ENCODE results near the gene KCNJ12. TPM values are rescaled to one million over a fixed set of nuclear protein-coding genes. Genes with fewer than 3 reads are reported as not detected.
"Not testable (repeated sequence)": the region's sequence is repeated elsewhere in the genome, so short reads cannot be mapped to it uniquely, and the experiment has no call there.

The KCNJ12 gene
- total RNA-seq, 1 donor from 2014 or later = 0.10 TPM

GRCh38 chr17:21423190-21423493 is 47.0 kb downstream of the KCNJ12 start:
- not testable (repeated sequence) for H3K9me3 Mint-ChIP-seq (ENCODE audit: low read depth); H3K4me1 Mint-ChIP-seq (ENCODE audit: low read depth); DNase-seq (ENCODE audit: low spot score, unreplicated experiment); H3K27ac Mint-ChIP-seq; H3K36me3 Mint-ChIP-seq (ENCODE audit: insufficient read depth); H3K4me3 Mint-ChIP-seq (ENCODE audit: low read depth)
- H3K27me3 Mint-ChIP-seq = peaks cover 13% of the 10 kb centered on the region

DNA sequence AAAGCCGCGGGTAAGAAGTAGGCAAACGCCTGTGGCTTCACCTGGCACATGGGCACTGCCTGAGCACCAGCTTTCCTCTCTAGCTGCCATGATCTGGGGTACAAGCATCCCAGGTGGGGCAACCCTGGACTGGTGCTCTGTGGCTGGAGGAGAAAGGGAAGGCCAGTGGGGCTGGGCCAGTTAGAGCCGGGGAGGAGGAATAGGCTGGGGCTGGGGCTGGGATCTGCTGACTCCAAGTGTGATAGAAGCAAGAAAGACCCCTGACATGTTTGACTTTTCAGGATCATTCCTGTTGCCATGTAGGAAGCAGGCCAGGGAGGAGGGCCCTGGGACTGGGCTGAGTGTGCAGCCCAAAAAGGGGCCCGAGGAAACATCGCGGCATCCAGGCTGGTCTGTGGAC is 48.5 kb downstream of the KCNJ12 start:
- Mint-ChIP-seq H3K27me3 (peaks cover 22% of the 10 kb centered on the region), H3K27ac (peak overlapping the region; percentile 24)
- not testable (repeated sequence) for H3K4me3 Mint-ChIP-seq (ENCODE audit: low read depth); H3K36me3 Mint-ChIP-seq (ENCODE audit: insufficient read depth); H3K4me1 Mint-ChIP-seq (ENCODE audit: low read depth); H3K9me3 Mint-ChIP-seq (ENCODE audit: low read depth); DNase-seq (ENCODE audit: low spot score, unreplicated experiment)

DNA sequence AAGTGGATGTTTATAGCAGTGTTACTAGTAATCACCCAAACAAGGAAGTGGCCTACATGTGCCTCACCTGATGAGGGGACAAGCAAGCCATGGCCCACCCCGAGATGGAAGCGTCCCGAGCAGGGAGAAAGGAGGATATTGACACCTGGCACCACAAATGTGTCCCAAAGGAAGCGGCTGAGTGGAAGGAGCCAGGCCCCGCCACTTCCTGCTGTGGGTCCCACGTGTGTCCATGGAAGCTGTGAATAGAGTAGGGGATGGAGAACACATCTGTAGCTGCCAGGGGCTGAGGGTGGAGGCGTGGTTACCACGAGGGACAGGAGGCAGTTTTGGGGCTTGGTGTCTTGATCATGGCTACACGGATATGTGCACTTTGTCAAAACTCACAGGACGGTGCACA is 49.2 kb downstream of the KCNJ12 start:
- no peaks in the 10 kb centered on the region for H3K4me1 Mint-ChIP-seq (ENCODE audit: low read depth)
- H3K9me3 Mint-ChIP-seq (ENCODE audit: low read depth) = no peaks in the 10 kb centered on the region
- no peak for DNase-seq (ENCODE audit: low spot score, unreplicated experiment)
- no peak overlapping the region for H3K4me3 Mint-ChIP-seq (ENCODE audit: low read depth)
- no peak overlapping the region for H3K27ac Mint-ChIP-seq
- TF ChIP-seq, protein P1, sequence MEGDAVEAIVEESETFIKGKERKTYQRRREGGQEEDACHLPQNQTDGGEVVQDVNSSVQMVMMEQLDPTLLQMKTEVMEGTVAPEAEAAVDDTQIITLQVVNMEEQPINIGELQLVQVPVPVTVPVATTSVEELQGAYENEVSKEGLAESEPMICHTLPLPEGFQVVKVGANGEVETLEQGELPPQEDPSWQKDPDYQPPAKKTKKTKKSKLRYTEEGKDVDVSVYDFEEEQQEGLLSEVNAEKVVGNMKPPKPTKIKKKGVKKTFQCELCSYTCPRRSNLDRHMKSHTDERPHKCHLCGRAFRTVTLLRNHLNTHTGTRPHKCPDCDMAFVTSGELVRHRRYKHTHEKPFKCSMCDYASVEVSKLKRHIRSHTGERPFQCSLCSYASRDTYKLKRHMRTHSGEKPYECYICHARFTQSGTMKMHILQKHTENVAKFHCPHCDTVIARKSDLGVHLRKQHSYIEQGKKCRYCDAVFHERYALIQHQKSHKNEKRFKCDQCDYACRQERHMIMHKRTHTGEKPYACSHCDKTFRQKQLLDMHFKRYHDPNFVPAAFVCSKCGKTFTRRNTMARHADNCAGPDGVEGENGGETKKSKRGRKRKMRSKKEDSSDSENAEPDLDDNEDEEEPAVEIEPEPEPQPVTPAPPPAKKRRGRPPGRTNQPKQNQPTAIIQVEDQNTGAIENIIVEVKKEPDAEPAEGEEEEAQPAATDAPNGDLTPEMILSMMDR (IDR thresholded peaks at IDR 0.05; ENCODE audit: unreplicated experiment) = no peak
- H3K27me3 Mint-ChIP-seq = peaks cover 22% of the 10 kb centered on the region
- H3K36me3 Mint-ChIP-seq (ENCODE audit: insufficient read depth) = no peaks in the 10 kb centered on the region

DNA sequence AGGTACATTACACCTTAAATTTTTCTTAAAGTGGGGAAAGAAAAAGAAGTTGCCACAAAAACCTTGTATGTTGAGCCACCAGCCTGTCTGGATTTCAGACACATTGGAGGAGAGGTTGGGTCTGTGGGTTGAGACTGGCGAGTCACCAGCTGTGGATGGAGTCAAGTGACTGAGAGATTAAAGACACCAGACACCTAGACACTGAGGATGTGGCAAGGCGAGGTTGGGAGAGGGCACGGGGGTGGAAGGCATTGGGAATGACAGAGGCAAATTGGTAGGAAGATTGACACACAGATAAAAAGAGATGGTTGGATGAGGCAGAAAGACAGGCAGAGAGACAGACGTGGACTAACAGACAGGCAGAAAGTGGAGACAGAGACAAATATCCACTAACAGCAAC is 49.6 kb downstream of the KCNJ12 start:
- no peaks in the 10 kb centered on the region for H3K36me3 Mint-ChIP-seq (ENCODE audit: insufficient read depth)
- H3K27ac Mint-ChIP-seq = no peak overlapping the region
- H3K27me3 Mint-ChIP-seq = peaks cover 22% of the 10 kb centered on the region
- no peaks in the 10 kb centered on the region for H3K9me3 Mint-ChIP-seq (ENCODE audit: low read depth)
- no peak for DNase-seq (ENCODE audit: low spot score, unreplicated experiment)
- no peaks in the 10 kb centered on the region for H3K4me1 Mint-ChIP-seq (ENCODE audit: low read depth)
- TF ChIP-seq, protein P1 (IDR thresholded peaks at IDR 0.05; ENCODE audit: unreplicated experiment) = no peak
- H3K4me3 Mint-ChIP-seq (ENCODE audit: low read depth) = no peak overlapping the region

- H3K4me1 Mint-ChIP-seq (ENCODE audit: low read depth); H3K9me3 Mint-ChIP-seq (ENCODE audit: low read depth); H3K27ac Mint-ChIP-seq; H3K36me3 Mint-ChIP-seq (ENCODE audit: insufficient read depth); DNase-seq (ENCODE audit: low spot score, unreplicated experiment); H3K4me3 Mint-ChIP-seq (ENCODE audit: low read depth): not testable (repeated sequence)
- peaks cover 22% of the 10 kb centered on the region for H3K27me3 Mint-ChIP-seq
These were observed 50.1 kb downstream of the KCNJ12 start for GRCh38 chr17:21426246-21426645.

DNA sequence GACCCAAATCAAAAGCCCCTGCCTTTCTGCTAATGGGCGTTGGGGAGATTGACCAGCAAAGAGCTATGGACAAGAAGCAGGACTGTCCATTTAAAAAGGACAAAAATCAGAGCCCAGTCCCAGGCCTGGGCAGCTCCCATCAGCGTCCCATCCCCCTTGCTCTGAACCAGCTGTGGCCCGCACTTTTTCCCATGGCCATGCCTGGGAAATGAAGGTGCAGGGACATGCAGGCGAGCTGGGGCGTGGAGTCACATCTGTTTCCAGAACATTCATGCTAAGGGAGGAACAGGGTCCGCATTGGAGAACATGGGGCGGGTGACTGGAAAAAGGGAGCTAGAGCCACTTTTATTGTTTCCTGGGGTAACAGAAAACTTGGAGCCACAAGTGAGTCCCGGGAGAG is 50.7 kb downstream of the KCNJ12 start:
- H3K27me3 Mint-ChIP-seq = peaks cover 24% of the 10 kb centered on the region

DNA sequence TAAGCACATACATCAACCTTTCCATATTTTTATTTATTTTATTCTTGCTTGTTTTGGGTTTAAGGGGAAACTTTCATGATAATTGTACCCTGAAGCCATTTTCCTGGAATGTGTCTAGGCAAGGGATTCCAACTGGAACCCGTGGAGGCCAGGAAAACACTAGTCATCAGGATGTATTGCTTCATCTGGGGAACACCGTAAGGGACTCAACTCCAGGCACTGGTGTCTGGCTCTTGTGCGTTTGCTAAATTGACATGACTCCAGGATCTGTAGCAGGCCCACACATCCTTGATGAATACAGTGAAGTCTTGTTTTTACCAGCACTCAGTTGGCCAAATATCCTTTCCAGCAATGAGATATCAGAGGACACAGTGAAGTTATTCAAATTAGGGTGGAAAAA is 51.6 kb downstream of the KCNJ12 start:
- not testable (repeated sequence) for H3K27ac Mint-ChIP-seq; H3K4me1 Mint-ChIP-seq (ENCODE audit: low read depth); H3K9me3 Mint-ChIP-seq (ENCODE audit: low read depth); H3K36me3 Mint-ChIP-seq (ENCODE audit: insufficient read depth); H3K4me3 Mint-ChIP-seq (ENCODE audit: low read depth); DNase-seq (ENCODE audit: low spot score, unreplicated experiment)
- H3K27me3 Mint-ChIP-seq = peaks cover 22% of the 10 kb centered on the region

More for the DNA sequence above, 50.7 kb downstream of the KCNJ12 start:
- H3K4me3 Mint-ChIP-seq (ENCODE audit: low read depth); H3K36me3 Mint-ChIP-seq (ENCODE audit: insufficient read depth); H3K27ac Mint-ChIP-seq; H3K4me1 Mint-ChIP-seq (ENCODE audit: low read depth); DNase-seq (ENCODE audit: low spot score, unreplicated experiment); H3K9me3 Mint-ChIP-seq (ENCODE audit: low read depth): not testable (repeated sequence)

GRCh38 chr17:21428752-21429424 is 52.7 kb downstream of the KCNJ12 start:
- not testable (repeated sequence) for DNase-seq (ENCODE audit: low spot score, unreplicated experiment); H3K36me3 Mint-ChIP-seq (ENCODE audit: insufficient read depth); H3K9me3 Mint-ChIP-seq (ENCODE audit: low read depth); H3K4me1 Mint-ChIP-seq (ENCODE audit: low read depth); H3K27ac Mint-ChIP-seq; H3K4me3 Mint-ChIP-seq (ENCODE audit: low read depth)
- peaks cover 22% of the 10 kb centered on the region for H3K27me3 Mint-ChIP-seq

DNA sequence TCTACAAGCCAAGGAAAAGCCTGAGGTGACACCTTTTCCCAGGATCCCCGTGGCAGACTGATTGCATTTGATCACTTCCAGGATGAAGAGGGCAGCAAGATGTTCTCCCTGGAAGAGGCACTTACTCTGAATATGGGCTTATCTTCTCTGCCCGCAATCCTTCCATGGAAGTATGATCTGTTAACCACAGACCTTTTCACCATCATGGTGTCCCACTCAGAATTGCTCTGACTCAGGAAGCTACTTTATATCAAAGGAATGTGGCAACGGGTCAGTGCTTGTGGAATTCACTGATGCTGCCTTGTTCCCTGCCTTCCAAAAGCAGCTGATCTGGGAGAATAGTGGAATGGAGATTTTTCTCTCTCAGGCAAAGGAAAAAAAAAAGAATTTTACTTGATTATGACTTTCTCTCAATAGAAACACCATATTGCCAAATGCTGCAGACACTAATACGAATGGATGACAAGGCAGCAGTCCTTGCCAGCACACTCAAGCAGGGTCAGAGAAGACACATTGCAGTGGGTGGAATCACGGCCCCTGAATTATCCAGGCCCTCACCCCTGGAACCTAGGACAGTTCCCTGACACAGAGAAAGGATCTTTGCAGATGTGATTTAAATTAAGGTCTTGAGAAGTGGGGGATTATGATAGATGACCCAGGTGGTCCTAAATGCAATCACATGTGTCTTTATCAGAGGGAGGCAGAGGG is 53.9 kb downstream of the KCNJ12 start:
- H3K27ac Mint-ChIP-seq; H3K4me3 Mint-ChIP-seq (ENCODE audit: low read depth): not testable (repeated sequence)

GRCh38 chr17:21433971-21434370 is 57.8 kb downstream of the KCNJ12 start:
- not testable (repeated sequence) for H3K9me3 Mint-ChIP-seq (ENCODE audit: low read depth); H3K36me3 Mint-ChIP-seq (ENCODE audit: insufficient read depth); H3K27ac Mint-ChIP-seq; H3K4me1 Mint-ChIP-seq (ENCODE audit: low read depth); H3K4me3 Mint-ChIP-seq (ENCODE audit: low read depth); DNase-seq (ENCODE audit: low spot score, unreplicated experiment)
- peaks cover 23% of the 10 kb centered on the region for H3K27me3 Mint-ChIP-seq

More for the DNA sequence above, 53.9 kb downstream of the KCNJ12 start:
- not testable (repeated sequence) for DNase-seq (ENCODE audit: low spot score, unreplicated experiment); H3K9me3 Mint-ChIP-seq (ENCODE audit: low read depth); H3K36me3 Mint-ChIP-seq (ENCODE audit: insufficient read depth); H3K4me1 Mint-ChIP-seq (ENCODE audit: low read depth)
- peaks cover 25% of the 10 kb centered on the region for H3K27me3 Mint-ChIP-seq

- H3K9me3 Mint-ChIP-seq (ENCODE audit: low read depth); H3K4me3 Mint-ChIP-seq (ENCODE audit: low read depth); H3K36me3 Mint-ChIP-seq (ENCODE audit: insufficient read depth); H3K27ac Mint-ChIP-seq; DNase-seq (ENCODE audit: low spot score, unreplicated experiment); H3K4me1 Mint-ChIP-seq (ENCODE audit: low read depth): not testable (repeated sequence)
- H3K27me3 Mint-ChIP-seq = peaks cover 19% of the 10 kb centered on the region
These were observed 58.8 kb downstream of the KCNJ12 start for GRCh38 chr17:21434976-21435375.
